HG03064 (cell line): Measurements from ENCODE around the gene DNAH8.

ENCODE experiments used
- ATAC-seq: cut with Tn5 transposase; IDR thresholded peaks from one replicate; pipeline ENCODE4 v1.9.1; 2021; ENCODE audit warnings: low read depth; ENCODE audit not compliant: unreplicated experiment

The DNAH8 gene

GRCh38 chr6:39061182-39061581, 346.1 kb downstream of the DNAH8 start:
- no peak for ATAC-seq

DNA sequence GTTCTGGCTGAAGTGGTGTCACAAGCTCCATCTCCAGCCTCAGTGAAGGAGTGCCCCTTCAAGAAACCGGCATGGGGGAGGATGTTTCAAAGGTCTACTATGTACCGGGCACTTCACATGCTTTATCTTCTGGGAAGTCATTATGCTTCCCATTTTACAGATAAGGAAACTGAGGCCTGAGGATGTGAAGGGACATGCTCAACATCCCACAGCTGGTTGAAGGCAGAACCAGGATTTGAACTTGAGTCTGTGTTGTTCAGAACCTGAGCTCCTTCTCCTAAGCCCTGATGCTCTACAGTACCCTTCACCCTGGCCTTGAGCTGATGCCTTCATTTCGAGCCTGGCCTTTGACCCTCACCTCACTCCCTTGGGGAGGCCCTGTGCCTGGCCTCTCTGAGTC, 346.5 kb downstream of the DNAH8 start:
- ATAC-seq = no peak

GRCh38 chr6:39062014-39062740, 347.1 kb downstream of the DNAH8 start:
- no peak for ATAC-seq

DNA sequence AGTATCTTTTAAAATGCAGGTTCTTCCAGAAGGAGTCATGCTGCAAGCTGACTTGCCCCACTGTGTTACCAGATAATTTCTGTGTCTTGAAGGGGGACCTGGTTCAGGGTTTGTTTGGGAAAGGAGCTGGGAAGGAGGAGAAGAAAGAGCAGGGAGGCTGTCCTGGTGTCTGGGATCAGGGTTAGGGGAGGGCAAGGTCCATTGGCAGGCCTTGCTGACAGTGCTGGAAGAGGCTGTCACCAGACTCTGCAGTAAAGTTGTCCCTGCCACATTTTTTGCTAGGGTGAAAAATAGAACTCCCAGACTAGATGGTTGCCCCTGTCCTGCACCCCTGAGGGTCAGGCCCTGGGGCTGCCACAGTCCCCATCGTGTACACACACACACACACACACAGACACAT, 348.4 kb downstream of the DNAH8 start:
- no peak for ATAC-seq

GRCh38 chr6:39065561-39065960, 350.4 kb downstream of the DNAH8 start:
- ATAC-seq = no peak

DNA sequence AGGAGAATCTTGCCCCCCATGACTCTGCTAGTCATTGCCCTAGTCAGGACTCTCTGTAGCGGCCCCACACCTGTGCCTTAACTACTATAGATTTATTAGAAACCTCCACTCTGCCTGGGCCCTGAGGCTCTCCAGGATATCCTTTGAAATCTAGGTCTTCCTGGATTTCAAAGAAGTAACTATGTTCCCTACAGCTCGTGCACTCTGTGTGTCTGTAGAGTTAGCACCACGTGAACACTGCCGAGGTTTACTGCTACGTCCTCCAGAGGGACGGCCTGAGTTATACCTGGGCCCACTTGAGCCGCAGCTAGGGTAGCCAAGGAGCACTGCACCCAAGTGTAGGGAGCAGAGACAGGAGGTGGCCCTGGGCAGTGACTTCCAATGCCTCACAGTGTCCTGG, 353.3 kb downstream of the DNAH8 start:
- ATAC-seq = no peak

DNA sequence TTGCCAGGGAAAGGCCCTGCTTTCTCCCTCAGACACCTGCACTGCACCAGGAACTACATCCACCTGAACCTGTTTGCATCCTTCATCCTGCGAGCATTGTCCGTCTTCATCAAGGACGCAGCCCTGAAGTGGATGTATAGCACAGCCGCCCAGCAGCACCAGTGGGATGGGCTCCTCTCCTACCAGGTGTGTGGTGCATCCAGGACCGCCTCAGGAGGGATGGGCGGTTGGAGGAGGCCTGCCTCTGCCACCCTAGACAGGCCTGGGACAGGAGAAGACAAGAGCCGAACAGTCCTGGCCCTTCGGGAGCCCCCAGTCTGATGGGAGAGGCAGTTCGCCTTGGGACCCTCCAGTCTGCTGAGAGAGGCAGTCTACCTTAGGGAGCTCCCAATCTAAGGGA, 357.7 kb downstream of the DNAH8 start:
- ATAC-seq = no peak

DNA sequence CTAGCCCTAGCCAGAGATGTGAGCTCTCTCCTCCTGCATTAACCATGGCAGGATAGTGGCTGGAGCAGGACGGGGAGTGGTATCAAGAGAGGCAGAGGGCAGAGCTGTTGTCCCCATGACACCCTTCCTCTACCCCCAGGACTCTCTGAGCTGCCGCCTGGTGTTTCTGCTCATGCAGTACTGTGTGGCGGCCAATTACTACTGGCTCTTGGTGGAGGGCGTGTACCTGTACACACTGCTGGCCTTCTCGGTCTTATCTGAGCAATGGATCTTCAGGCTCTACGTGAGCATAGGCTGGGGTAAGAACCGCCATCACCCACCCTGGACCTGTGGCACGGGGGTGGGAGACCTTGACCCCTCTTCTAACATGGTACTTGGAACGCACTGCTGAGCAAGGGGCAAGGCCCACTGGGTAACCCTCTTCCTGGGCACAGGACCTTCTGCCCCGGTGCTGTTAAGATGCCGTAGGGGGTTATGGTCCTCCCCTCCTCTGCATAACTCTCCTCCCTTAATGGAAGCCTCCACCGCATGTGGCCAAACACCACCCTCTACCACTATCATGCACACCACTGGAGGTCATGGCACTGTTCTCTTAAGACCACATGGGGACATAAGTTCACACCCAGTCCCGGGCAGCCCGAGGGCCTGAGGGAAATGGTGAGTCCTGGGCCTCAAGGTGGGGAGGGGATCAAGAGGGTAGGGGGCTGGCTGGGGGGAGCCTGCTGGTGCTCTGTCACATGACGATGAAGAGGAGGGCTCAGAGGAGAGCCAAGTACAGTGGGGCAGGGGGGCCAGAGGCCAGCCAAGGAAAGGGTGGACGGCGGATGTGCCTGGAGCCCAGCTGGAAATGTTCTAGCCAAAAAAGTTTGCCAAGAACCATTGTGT, 358.6 kb downstream of the DNAH8 start:
- ATAC-seq = no peak

DNA sequence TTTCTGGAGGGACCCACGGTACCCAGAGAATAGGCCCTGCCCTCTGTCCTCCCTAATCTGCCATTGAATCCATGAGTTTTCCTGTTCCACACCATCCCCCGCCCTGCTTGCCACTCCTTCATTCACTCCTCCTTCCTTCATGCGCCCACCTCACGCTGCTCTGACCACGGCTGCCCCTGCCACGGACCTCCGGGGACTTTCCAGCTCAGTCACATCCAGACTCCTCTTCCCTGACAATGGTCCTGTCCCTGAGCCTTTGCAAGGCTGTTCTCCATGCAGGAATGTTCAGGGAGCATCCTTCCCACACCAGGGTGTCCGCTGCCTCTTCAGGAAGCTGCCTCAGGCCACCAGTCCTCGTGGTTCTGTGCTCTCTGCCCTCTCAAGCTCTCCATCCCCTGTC, 359.4 kb downstream of the DNAH8 start:
- ATAC-seq = no peak

DNA sequence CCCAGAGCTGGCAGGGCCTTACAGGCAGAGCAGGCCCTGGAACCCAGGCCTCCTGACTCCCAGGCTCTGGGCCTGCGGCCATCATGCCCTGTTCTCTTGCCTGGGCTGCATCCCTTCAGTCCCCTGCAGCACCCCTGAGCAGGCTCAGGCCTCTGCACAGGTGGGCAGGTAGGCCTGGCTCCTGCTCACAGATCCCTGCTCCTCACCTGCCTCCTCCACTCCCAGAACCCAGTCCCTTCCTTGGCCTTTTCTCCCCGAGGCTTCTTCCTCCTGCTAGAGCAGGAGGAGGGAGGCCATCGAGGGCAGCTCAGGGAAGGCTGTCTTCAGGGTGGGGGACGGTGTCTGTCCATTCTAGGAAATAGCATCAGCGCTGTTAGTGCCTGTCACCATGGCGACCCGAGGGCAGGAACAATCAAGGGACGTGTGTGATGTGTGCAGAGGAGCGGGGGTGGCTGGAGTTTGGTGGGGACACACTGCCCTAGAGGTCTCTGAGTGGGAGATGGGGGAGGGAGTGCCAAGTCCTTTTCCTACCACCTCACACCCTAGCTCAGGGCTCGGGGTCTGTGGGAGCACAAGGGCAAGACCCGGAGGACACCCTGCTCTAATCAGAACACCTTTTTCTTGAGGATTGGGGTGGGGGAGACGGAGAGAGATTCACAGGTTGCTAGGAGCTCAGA, 360.0 kb downstream of the DNAH8 start:
- no peak for ATAC-seq

- ATAC-seq = no peak
Observed at GRCh38 chr6:39075807-39076622, 360.9 kb downstream of the DNAH8 start.

DNA sequence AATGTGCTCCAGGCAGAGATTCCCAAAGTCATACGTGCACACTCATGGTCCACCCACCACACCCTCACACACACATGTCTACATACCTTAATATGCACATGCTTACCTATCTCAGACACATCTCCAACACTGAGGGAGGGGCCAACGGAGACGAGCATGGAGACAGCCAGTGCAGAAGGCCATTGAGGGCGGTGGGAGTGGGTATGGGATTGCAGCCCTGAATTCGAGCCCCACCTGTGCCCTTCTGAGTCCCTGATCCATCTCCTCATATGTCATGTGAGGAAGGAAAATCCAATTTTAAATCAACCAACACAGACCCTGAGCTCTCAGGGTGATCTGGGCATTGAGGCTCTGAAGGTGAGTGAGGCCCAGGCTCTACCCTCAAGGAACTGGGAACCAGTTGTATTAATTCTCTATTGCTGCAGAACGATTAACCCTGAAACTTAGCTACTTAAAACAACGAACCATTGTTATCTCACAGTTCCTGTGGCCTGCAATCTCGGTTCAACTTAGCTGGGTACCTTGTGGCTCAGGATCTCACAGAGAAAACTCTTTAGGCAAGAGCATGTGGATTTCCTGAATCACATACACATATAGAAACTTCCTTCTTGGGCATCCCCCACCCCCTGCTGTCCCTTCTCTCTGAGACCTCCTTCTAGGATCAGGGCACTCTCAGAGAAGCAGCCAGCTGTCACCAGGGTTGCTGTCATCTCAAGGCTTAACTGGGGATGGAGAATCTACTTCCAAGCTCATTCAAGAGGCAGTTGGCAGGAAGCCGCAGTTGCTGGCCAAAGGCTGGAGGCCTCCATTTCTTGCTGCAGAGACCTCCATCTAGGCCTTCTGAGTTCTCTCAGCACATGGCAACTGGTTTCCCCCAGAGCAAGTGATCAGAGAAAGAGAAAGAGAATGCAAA, 361.8 kb downstream of the DNAH8 start:
- no peak for ATAC-seq

DNA sequence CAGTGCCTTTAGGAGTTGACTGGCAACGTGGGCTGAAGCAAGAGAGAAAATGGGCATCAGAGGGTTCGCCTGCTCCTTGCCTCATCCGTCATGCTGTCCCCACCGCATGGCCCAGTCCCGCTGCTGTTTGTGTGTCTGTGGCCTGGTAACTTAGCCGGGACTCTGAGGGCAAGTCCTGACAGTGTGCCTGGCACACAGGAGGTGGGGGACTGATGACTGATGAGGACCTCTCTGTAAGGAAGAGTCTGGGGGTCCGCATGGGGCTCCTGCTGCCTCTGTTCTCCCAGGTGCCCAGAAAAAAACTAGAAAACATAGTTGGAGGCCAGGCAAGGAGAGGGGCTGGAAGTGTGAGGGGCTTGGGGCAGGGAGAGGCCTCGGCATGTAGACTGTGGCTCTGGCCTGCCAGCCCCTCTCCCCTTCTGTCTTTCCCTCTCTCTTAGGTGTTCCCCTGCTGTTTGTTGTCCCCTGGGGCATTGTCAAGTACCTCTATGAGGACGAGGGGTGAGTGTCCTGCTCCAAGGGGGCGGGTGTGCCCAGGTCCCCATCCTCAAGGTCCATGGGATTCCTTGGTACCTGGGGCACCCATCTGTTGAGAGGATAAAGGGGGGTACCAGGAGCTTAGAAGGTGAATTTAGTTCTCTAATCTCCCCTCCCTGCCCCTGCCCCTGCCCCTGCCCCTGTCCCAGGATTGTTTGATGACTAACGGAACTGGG, 362.9 kb downstream of the DNAH8 start:
- ATAC-seq = no peak

DNA sequence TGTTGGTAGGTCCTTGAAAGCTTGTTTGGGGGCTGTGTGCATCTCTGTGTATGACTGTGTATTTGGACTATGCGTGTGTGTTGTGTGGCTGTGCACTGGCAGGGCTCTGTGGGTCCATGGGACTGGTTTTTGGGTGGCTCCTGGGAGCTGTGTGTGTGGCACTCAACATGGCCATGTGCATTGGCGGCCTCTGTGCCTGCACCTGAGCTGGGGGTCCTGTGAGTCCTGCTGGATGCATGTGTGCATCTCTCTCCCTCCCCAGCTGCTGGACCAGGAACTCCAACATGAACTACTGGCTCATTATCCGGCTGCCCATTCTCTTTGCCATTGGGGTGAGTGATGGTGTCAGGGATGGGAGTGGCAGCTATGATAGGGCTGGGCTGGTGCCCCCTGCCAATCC, 363.6 kb downstream of the DNAH8 start:
- no peak for ATAC-seq

GRCh38 chr6:39079197-39080125, 364.4 kb downstream of the DNAH8 start:
- no peak for ATAC-seq
